SK-N-SH (cell line): ENCODE data around the gene ROBO1. TPM values are rescaled to one million over a fixed set of nuclear protein-coding genes. Genes with fewer than 3 reads are reported as not detected.
"Not testable (repeated sequence)": the region's sequence is repeated elsewhere in the genome, so short reads cannot be mapped to it uniquely, and the experiment has no call there.

ENCODE experiments used
- CTCF ChIA-PET: fragments of 300-600, 350-600 bp; formaldehyde crosslinking; extraction: SDS; loops from one replicate; lab custom pipeline; 2021; lab: Yijun Ruan, JAX
- POLR2A ChIA-PET: fragments of 350-600 bp; sonication (Branson Sonifier 250); formaldehyde crosslinking; extraction: SDS; loops from one replicate; lab custom pipeline; 2020; ENCODE audit warnings: antibody characterized with exemption, inconsistent platforms; lab: Yijun Ruan, JAX
- DNase-seq: peaks from one replicate; pipeline ENCODE4 v3.0.0; 2012
- H2AFZ ChIP-seq: fragments of 200-600 bp; sonication (generic); 2 replicates; pipeline ENCODE4 v1.8.1; 2016; ENCODE audit warnings: antibody characterized with exemption, mild to moderate bottlenecking, low read depth
- H3F3A ChIP-seq: fragments of 200-600 bp; sonication (generic); replicated peaks from 2 replicates; pipeline ENCODE3; 2016; ENCODE audit warnings: antibody characterized with exemption, mild to moderate bottlenecking; ENCODE audit not compliant: insufficient read depth
- H3K27ac ChIP-seq, 2 experiments: fragments of 200-500 bp in 1 of 2; fragments of 200-600 bp in 1 of 2; sonication (Bioruptor generic) in 1 of 2; sonication (generic), shearing (Covaris generic) in 1 of 2; 2 replicates each; pipeline versions ENCODE4 v1.5.1 to v1.6.1; 2014 to 2016; ENCODE audit warnings: low read depth in 2 of 2, inconsistent platforms in 1 of 2, low read length in 1 of 2, mild to moderate bottlenecking in 1 of 2, mixed read lengths in 1 of 2
- H3K27me3 ChIP-seq: fragments of 200-600 bp; sonication (generic), shearing (Covaris generic); 2 replicates; pipeline ENCODE4 v1.6.1; 2016; ENCODE audit warnings: mixed run types; ENCODE audit not compliant: insufficient read depth
- H3K36me3 ChIP-seq, 2 experiments: fragments of 200-500 bp in 1 of 2; fragments of 200-600 bp in 1 of 2; sonication (Bioruptor generic) in 1 of 2; sonication (generic) in 1 of 2; replicated peaks in 1 of 2; 2 replicates each; pipeline versions ENCODE3 to v1.5.1; 2014 to 2016; ENCODE audit warnings: low read length in 1 of 2, mild to moderate bottlenecking in 1 of 2; ENCODE audit not compliant: insufficient read depth in 2 of 2, control insufficient read depth in 1 of 2
- H3K4me1 ChIP-seq, 2 experiments: fragments of 200-500 bp in 1 of 2; fragments of 200-600 bp in 1 of 2; sonication (Bioruptor generic) in 1 of 2; sonication (generic), shearing (Covaris generic) in 1 of 2; 2 replicates each; pipeline versions ENCODE4 v1.5.1 to v1.6.1; 2014 to 2016; ENCODE audit warnings: low read depth in 1 of 2, low read length in 1 of 2, mixed run types in 1 of 2; ENCODE audit not compliant: insufficient read depth in 2 of 2, control insufficient read depth in 1 of 2
- H3K4me2 ChIP-seq: fragments of 200-600 bp; sonication (generic), shearing (Covaris generic); 2 replicates; pipeline ENCODE4 v1.6.1; 2017; ENCODE audit warnings: mixed run types
- H3K4me3 ChIP-seq, 2 experiments: fragments of 200-500 bp in 1 of 2; fragments of 200-600 bp in 1 of 2; sonication (Bioruptor generic) in 1 of 2; sonication (generic), shearing (Covaris generic) in 1 of 2; 2 replicates each; pipeline versions ENCODE4 v1.5.1 to v1.8.1; 2014 to 2016; ENCODE audit warnings: low read depth in 2 of 2, inconsistent platforms in 1 of 2, low read length in 1 of 2, mild to moderate bottlenecking in 1 of 2, mixed read lengths in 1 of 2, moderate library complexity in 1 of 2
- H3K79me2 ChIP-seq: fragments of 200-600 bp; sonication (generic); 2 replicates; pipeline ENCODE4 v1.8.1; 2017; ENCODE audit warnings: mild to moderate bottlenecking; ENCODE audit not compliant: insufficient read depth
- H3K9ac ChIP-seq: fragments of 200-600 bp; sonication (generic); 2 replicates; pipeline ENCODE4 v1.6.1; 2017; ENCODE audit warnings: mixed run types
- H3K9me2 ChIP-seq: fragments of 200-600 bp; sonication (generic); 2 replicates; pipeline ENCODE4 v1.6.1; 2017; ENCODE audit warnings: mixed run types
- H3K9me3 ChIP-seq: fragments of 200-600 bp; sonication (generic); 2 replicates; pipeline ENCODE4 v1.6.1; 2017; ENCODE audit warnings: mixed run types, mild to moderate bottlenecking, moderate library complexity
- H4K20me1 ChIP-seq: fragments of 200-600 bp; sonication (generic); 2 replicates; pipeline ENCODE4 v1.6.1; 2017; ENCODE audit warnings: mild to moderate bottlenecking, mixed run types; ENCODE audit not compliant: insufficient read depth
- EP300 ChIP-seq, 2 experiments: IDR thresholded peaks; 2 replicates each; pipeline versions ENCODE4 v1.4.0 to v1.6.1; 2012; ENCODE audit warnings: borderline replicate concordance in 1 of 2, low read depth in 1 of 2, low read length in 1 of 2
- EZH2phosphoT487 ChIP-seq: fragments of 200-600 bp; sonication (generic); IDR thresholded peaks from 2 replicates; pipeline ENCODE4 v1.6.1; 2017; ENCODE audit warnings: low read depth, mixed run types, mild to moderate bottlenecking, antibody characterized with exemption, moderate library complexity, borderline replicate concordance
- FOSL2 ChIP-seq: IDR thresholded peaks from 2 replicates; pipeline ENCODE4 v1.4.0; 2012; ENCODE audit warnings: low read depth, mild to moderate bottlenecking, moderate library complexity, borderline replicate concordance
- FOXJ3 ChIP-seq: sonication (generic); formaldehyde crosslinking; IDR thresholded peaks from 2 replicates; pipeline ENCODE4 v1.5.1; 2020; ENCODE audit warnings: mild to moderate bottlenecking, missing genetic modification reagents
- GABPA ChIP-seq: IDR thresholded peaks from 2 replicates; pipeline ENCODE4 v1.4.0; 2012; ENCODE audit warnings: low read depth, mild to moderate bottlenecking
- JUND ChIP-seq: IDR thresholded peaks from 2 replicates; pipeline ENCODE4 v1.4.0; 2012
- MAX ChIP-seq: IDR thresholded peaks from 2 replicates; pipeline ENCODE4 v1.4.0; 2012; ENCODE audit warnings: low read depth
- MEF2A ChIP-seq: IDR thresholded peaks from 2 replicates; pipeline ENCODE4 v1.4.0; 2012; ENCODE audit warnings: low read depth, borderline replicate concordance
- MXI1 ChIP-seq: IDR thresholded peaks from 2 replicates; pipeline ENCODE4 v1.6.1; 2012; ENCODE audit warnings: mild to moderate bottlenecking, low read depth, low read length, improper control_type of control experiment
- NFIC ChIP-seq: IDR thresholded peaks from 2 replicates; pipeline ENCODE4 v1.4.0; 2012; ENCODE audit warnings: borderline replicate concordance
- RAD21 ChIP-seq: IDR thresholded peaks from 2 replicates; pipeline ENCODE4 v1.6.1; 2012; ENCODE audit warnings: mild to moderate bottlenecking, low read length
- RFX5 ChIP-seq: IDR thresholded peaks from 2 replicates; pipeline ENCODE4 v1.6.1; 2012; ENCODE audit warnings: mild to moderate bottlenecking, improper control_type of control experiment, low read length
- SIN3A ChIP-seq: IDR thresholded peaks from 2 replicates; pipeline ENCODE4 v1.6.1; 2012; ENCODE audit warnings: low read depth, mild to moderate bottlenecking, low read length, moderate library complexity, borderline replicate concordance
- TAF1 ChIP-seq: IDR thresholded peaks from 2 replicates; pipeline ENCODE4 v1.6.1; 2012; ENCODE audit warnings: low read depth, mild to moderate bottlenecking, low read length, moderate library complexity, borderline replicate concordance
- TCF12 ChIP-seq: IDR thresholded peaks from 2 replicates; pipeline ENCODE4 v1.4.0; 2012
- TEAD4 ChIP-seq: IDR thresholded peaks from 2 replicates; pipeline ENCODE4 v1.4.0; 2012; ENCODE audit warnings: mild to moderate bottlenecking, borderline replicate concordance; ENCODE audit not compliant: insufficient read depth
- YY1 ChIP-seq: IDR thresholded peaks from 2 replicates; pipeline ENCODE4 v1.4.0; 2012; ENCODE audit warnings: low read depth, mild to moderate bottlenecking
- ZBTB33 ChIP-seq: IDR thresholded peaks from 2 replicates; pipeline ENCODE4 v1.4.0; 2012; ENCODE audit warnings: low read depth, borderline replicate concordance
- whole genome bisulfite sequencing: methylation state at CpG from one replicate; pipeline ENCODE4 v1.1.6; 2017; ENCODE audit warnings: low lambda C conversion rate; 5-methylcytosine and 5-hydroxymethylcytosine counted together
- polyA plus RNA-seq, 3 experiments: library from polyadenylated mRNA; depleted of rRNA; stranded (reverse); fragments of >200 nt; gene quantifications; 2 replicates each; pipeline ENCODE4 v1.2.3, GENCODE V29; 2012

Gene ROBO1
- polyA plus RNA-seq, 1 of the 3 experiments (the other 2 are of a cell fraction): 22.7 TPM

- no peaks in the 10 kb centered on the region for H3F3A ChIP-seq
- POLR2A ChIA-PET: no interaction called here
- CTCF ChIA-PET: interaction anchor here (0.7 kb wide), 1 partner anchor 1406 kb away, joined by 3 read pairs; no protein-coding TSS in a partner anchor
- no peak overlapping the region for H2AFZ ChIP-seq
- H3K4me1 ChIP-seq: peaks cover 21 to 31% of the 10 kb centered on the region in 2 experiments; a peak in 3 of 4 replicates
- H3K4me2 ChIP-seq: peak overlapping the region; percentile 14; the same call in 1 of the 2 replicates
- H3K36me3 ChIP-seq: no peaks in the 10 kb centered on the region
- H3K9me3 ChIP-seq: no peaks in the 10 kb centered on the region
- no peaks in the 10 kb centered on the region for H3K27me3 ChIP-seq
- peak overlapping the region in 1 of 2 experiments; percentile 55; a peak in 1 of 4 replicates for H3K27ac ChIP-seq
- TF ChIP-seq EZH2phosphoT487 (no peak), NFIC (no peak)
- H3K79me2 ChIP-seq: no peaks in the 10 kb centered on the region
- H3K4me3 ChIP-seq: no peak overlapping the region
- H4K20me1 ChIP-seq: no peaks in the 10 kb centered on the region
- WGBS: 68% methylated on average over 2 of the region's 2 CpGs
- no peak overlapping the region for H3K9ac ChIP-seq
- no peaks in the 10 kb centered on the region for H3K9me2 ChIP-seq
- DNase-seq: no peak
These were observed 1042.0 kb downstream of the ROBO1 start for GRCh38 chr3:78725703-78726246.

GRCh38 chr3:78724859-78725258 is 1042.9 kb downstream of the ROBO1 start:
- H3K9me2 ChIP-seq: no peaks in the 10 kb centered on the region
- H3K27me3 ChIP-seq: no peaks in the 10 kb centered on the region
- DNase-seq: no peak
- H3K4me3 ChIP-seq: no peak overlapping the region
- H3K36me3 ChIP-seq: no peaks in the 10 kb centered on the region
- no peaks in the 10 kb centered on the region for H3K79me2 ChIP-seq
- CTCF ChIA-PET: no interaction called here
- no peak overlapping the region for H2AFZ ChIP-seq
- no peaks in the 10 kb centered on the region for H3K9me3 ChIP-seq
- WGBS: 86% methylated on average over 4 of the region's 4 CpGs
- peak overlapping the region in 1 of 2 experiments; percentile 14; a peak in 1 of 4 replicates for H3K27ac ChIP-seq
- H3K9ac ChIP-seq: no peak overlapping the region
- H3F3A ChIP-seq: no peaks in the 10 kb centered on the region
- H4K20me1 ChIP-seq: no peaks in the 10 kb centered on the region
- TF ChIP-seq TAF1: no peak
- no peak for TF ChIP-seq FOSL2
- TF ChIP-seq EZH2phosphoT487: no peak
- no peak for TF ChIP-seq MAX
- no peak for TF ChIP-seq MEF2A
- TF ChIP-seq GABPA: no peak
- TF ChIP-seq RAD21: no peak
- TF ChIP-seq ZBTB33: no peak
- TF ChIP-seq SIN3A: no peak
- no peak for TF ChIP-seq MXI1
- no peak for TF ChIP-seq TEAD4
- no peak for TF ChIP-seq EP300 (IDR thresholded peaks at IDR 0.05; ENCODE audit: borderline replicate concordance in 1 of 2, low read depth in 1 of 2, low read length in 1 of 2)
- TF ChIP-seq TCF12: no peak
- no peak for TF ChIP-seq FOXJ3 (CRISPR knock-in tag)
- no peak for TF ChIP-seq JUND
- no peak for TF ChIP-seq YY1
- TF ChIP-seq NFIC: no peak
- no peak for TF ChIP-seq RFX5
- TF ChIP-seq, all 33 proteins: peak for 0
- H3K4me1 ChIP-seq: peaks cover 21 to 31% of the 10 kb centered on the region in 2 experiments; a peak in 3 of 4 replicates
- POLR2A ChIA-PET: no interaction called here
- no peak overlapping the region for H3K4me2 ChIP-seq

GRCh38 chr3:78724364-78724763 is 1043.4 kb downstream of the ROBO1 start:
- H3K4me1 ChIP-seq: peaks cover 16 to 30% of the 10 kb centered on the region in 2 experiments; a peak in 3 of 4 replicates
- H3K27me3 ChIP-seq, H3K4me2 ChIP-seq, H3K9me2 ChIP-seq, CTCF ChIA-PET, DNase-seq, POLR2A ChIA-PET, H3K27ac ChIP-seq, H3K9ac ChIP-seq, H3K79me2 ChIP-seq, H4K20me1 ChIP-seq, H3K36me3 ChIP-seq, H3K4me3 ChIP-seq, H3K9me3 ChIP-seq, H3F3A ChIP-seq, H2AFZ ChIP-seq: not testable (repeated sequence)
- WGBS: 86% methylated on average over 5 of the region's 5 CpGs
